Skeletal muscle satellite cell (primary cell): Measurements from ENCODE around the gene DHX29. TPM values are rescaled to one million over a fixed set of nuclear protein-coding genes. Genes with fewer than 3 reads are reported as not detected.
A peak's percentile ranks its signal among the peaks of the same experiment; 100 is the strongest.

Source experiments
- H3K27me3 ChIP-seq: 2 replicates; pipeline ENCODE4 v1.7.0; 2013; ENCODE audit warnings: low read length; ENCODE audit not compliant: control insufficient read depth, insufficient read depth
- H3K36me3 ChIP-seq: 2 replicates; pipeline ENCODE4 v1.7.0; 2013; ENCODE audit warnings: mild to moderate bottlenecking, control low read depth, low read length; ENCODE audit not compliant: insufficient read depth
- H3K4me1 ChIP-seq: 2 replicates; pipeline ENCODE4 v1.7.0; 2013; ENCODE audit warnings: low read length; ENCODE audit not compliant: control insufficient read depth, insufficient read depth
- H3K4me2 ChIP-seq: 2 replicates; pipeline ENCODE4 v1.7.0; 2013; ENCODE audit warnings: mild to moderate bottlenecking, low read length
- H3K4me3 ChIP-seq: 2 replicates; pipeline ENCODE4 v1.7.0; 2013; ENCODE audit warnings: low read length
- H3K9ac ChIP-seq: 2 replicates; pipeline ENCODE4 v1.7.0; 2013; ENCODE audit warnings: mild to moderate bottlenecking, low read depth, low read length, moderate library complexity
- H3K9me3 ChIP-seq: replicated peaks from 2 replicates; pipeline ENCODE4 v1.7.0; 2013; ENCODE audit warnings: mild to moderate bottlenecking, control low read depth, low read length
- total RNA-seq: library from RNA; depleted of rRNA; stranded (reverse); fragments of >200 nt; gene quantifications from 2 replicates; pipeline ENCODE4 v1.2.3, GENCODE V29; 2012; rRNA removed

The DHX29 gene
- total RNA-seq = 33.5 and 34.1 TPM in 2 replicates

- no peaks in the 10 kb centered on the region for H3K27me3 ChIP-seq
- H3K36me3 ChIP-seq = peaks cover 3% of the 10 kb centered on the region
- H3K4me2 ChIP-seq = peak within 1 kb of the TSS; percentile 91
- H3K9me3 ChIP-seq = no peaks in the 10 kb centered on the region
- peaks cover 33% of the 10 kb centered on the region for H3K4me1 ChIP-seq
- peak within 1 kb of the TSS; percentile 86 for H3K4me3 ChIP-seq
- peak within 1 kb of the TSS; percentile 95 for H3K9ac ChIP-seq
Observed at GRCh38 chr5:55307383-55308253, at the start of gene DHX29, which contains the start of gene MTREX. DHX29 (minus strand) TSS chr5:55307694; CDS start chr5:55307573, 121 bp downstream. MTREX (plus strand) TSS chr5:55307989; CDS start chr5:55308014, 25 bp downstream.

DNA sequence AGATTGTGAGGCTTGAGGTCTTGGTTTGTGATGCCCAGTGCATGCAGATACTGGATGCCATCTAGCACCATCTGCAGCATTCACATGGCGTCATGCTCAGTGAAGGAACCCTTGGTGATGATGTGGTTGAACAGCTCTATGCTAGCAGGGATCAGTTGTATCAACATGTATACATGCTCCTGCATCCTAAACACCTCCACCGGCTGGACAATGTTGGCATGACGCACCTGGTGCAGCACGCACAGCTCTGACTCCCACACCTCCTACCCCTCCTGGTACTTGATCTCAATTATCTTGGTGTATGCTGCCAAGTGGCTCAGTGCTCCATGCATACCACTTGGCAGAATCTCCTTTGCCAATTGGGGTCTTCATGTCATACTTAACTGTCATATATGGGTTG, 49.4 kb upstream of the DHX29 start:
- Histone ChIP-seq H3K36me3 (peaks cover 68% of the 10 kb centered on the region), H3K4me1 (no peaks in the 10 kb centered on the region), H3K9me3 (no peaks in the 10 kb centered on the region), H3K4me3 (no peak overlapping the region), H3K4me2 (no peak overlapping the region), H3K9ac (no peak overlapping the region), H3K27me3 (no peaks in the 10 kb centered on the region)

- Histone ChIP-seq H3K9ac (no peak overlapping the region), H3K4me2 (no peak overlapping the region), H3K4me3 (no peak overlapping the region), H3K36me3 (peaks cover 81% of the 10 kb centered on the region), H3K4me1 (no peaks in the 10 kb centered on the region), H3K27me3 (no peaks in the 10 kb centered on the region), H3K9me3 (no peaks in the 10 kb centered on the region)
Observed at GRCh38 chr5:55350754-55351153, 43.3 kb upstream of the DHX29 start.

- no peaks in the 10 kb centered on the region for H3K4me1 ChIP-seq
- no peak overlapping the region for H3K4me3 ChIP-seq
- H3K36me3 ChIP-seq = peaks cover 76% of the 10 kb centered on the region
Observed at GRCh38 chr5:55347786-55348185, 40.3 kb upstream of the DHX29 start.

DNA sequence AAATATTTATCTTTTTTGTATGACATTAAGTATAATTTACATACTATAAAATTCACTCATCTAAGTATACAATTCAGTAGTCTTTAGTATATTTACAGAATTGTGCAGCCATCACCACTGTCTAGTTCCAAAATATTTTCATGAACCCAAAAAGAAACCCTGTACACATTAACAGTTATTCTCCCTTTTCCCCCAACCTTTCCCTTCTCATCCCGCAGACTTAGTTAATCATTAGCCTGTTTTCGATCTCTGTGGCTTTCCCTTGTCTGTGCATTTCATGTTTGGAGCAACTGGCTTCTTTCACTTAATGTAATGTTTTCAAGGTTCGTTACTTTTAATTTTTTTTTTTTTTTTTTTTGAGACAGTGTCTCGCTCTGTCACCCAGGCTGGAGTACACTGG, 37.8 kb upstream of the DHX29 start:
- Histone ChIP-seq H3K36me3 (peaks cover 64% of the 10 kb centered on the region), H3K4me2 (no peak overlapping the region), H3K4me3 (no peak overlapping the region), H3K9me3 (no peaks in the 10 kb centered on the region), H3K27me3 (no peaks in the 10 kb centered on the region), H3K9ac (no peak overlapping the region), H3K4me1 (no peaks in the 10 kb centered on the region)

More at GRCh38 chr5:55347786-55348185, 40.3 kb upstream of the DHX29 start:
- Histone ChIP-seq H3K27me3 (no peaks in the 10 kb centered on the region), H3K4me2 (no peak overlapping the region), H3K9me3 (no peaks in the 10 kb centered on the region), H3K9ac (no peak overlapping the region)

DNA sequence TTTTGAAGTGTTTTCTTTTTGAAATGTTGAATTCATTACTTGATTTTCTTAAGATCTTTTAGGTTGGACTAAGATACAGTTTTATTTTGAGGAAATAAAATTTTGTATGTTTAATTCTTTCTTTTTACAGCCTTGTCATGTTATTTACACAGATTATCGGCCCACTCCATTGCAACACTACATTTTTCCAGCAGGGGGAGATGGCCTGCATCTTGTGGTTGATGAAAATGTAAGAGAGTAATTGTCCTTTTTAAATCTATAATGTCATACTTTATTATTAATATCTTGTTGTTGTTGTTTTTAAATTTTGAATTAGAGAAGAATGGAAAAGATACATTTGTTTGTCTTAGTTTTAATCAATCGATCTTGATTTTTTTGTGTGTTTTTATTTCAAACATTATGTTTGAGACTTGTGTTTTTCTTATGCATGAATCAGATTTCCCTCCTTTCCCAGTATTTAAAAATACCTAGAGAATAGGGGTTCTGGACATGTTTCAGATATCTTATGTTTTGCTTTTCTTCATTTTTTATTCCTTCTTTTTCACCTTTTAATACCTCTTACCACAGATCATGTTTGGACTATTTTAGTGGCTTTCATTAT, 37.0 kb upstream of the DHX29 start:
- Histone ChIP-seq H3K36me3 (peaks cover 57% of the 10 kb centered on the region), H3K4me2 (no peak overlapping the region), H3K9me3 (no peaks in the 10 kb centered on the region), H3K9ac (no peak overlapping the region), H3K4me3 (no peak overlapping the region), H3K4me1 (no peaks in the 10 kb centered on the region), H3K27me3 (no peaks in the 10 kb centered on the region)

- no peak overlapping the region for H3K9ac ChIP-seq
- H3K9me3 ChIP-seq = no peaks in the 10 kb centered on the region
- no peak overlapping the region for H3K4me3 ChIP-seq
- H3K4me2 ChIP-seq = no peak overlapping the region
- no peaks in the 10 kb centered on the region for H3K27me3 ChIP-seq
- H3K36me3 ChIP-seq = peaks cover 51% of the 10 kb centered on the region
- H3K4me1 ChIP-seq = no peaks in the 10 kb centered on the region
Observed at GRCh38 chr5:55343609-55344008, 36.1 kb upstream of the DHX29 start.

GRCh38 chr5:55343107-55343506, 35.6 kb upstream of the DHX29 start:
- no peak overlapping the region for H3K9ac ChIP-seq
- no peak overlapping the region for H3K4me3 ChIP-seq
- no peak overlapping the region for H3K4me2 ChIP-seq
- H3K4me1 ChIP-seq = no peaks in the 10 kb centered on the region
- H3K9me3 ChIP-seq = no peaks in the 10 kb centered on the region
- H3K27me3 ChIP-seq = no peaks in the 10 kb centered on the region
- peaks cover 46% of the 10 kb centered on the region for H3K36me3 ChIP-seq

DNA sequence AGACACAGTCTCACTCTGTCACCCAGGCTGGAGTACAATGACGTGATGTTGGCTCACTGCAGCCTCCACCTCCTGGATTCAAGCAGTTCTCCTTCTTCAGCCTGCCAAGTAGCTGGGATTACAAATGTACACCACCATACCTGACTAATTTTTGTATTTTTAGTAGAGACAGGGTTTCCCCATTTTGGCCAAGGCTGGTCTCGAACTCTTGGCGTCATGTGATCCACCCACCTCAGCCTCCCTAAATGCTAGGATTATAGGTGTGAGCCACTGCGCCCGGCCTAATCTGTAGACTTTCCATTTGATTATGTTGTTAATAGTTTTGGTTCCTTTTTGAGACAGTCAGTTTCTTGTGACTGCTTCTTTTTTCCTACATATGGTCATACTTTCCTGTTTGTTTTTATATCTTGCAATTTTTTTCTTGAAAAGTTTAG, 31.3 kb upstream of the DHX29 start:
- H3K4me2 ChIP-seq = no peak overlapping the region
- H3K9ac ChIP-seq = no peak overlapping the region
- H3K4me3 ChIP-seq = no peak overlapping the region
- no peaks in the 10 kb centered on the region for H3K9me3 ChIP-seq
- H3K4me1 ChIP-seq = no peaks in the 10 kb centered on the region
- H3K27me3 ChIP-seq = no peaks in the 10 kb centered on the region
- H3K36me3 ChIP-seq = peaks cover 16% of the 10 kb centered on the region

DNA sequence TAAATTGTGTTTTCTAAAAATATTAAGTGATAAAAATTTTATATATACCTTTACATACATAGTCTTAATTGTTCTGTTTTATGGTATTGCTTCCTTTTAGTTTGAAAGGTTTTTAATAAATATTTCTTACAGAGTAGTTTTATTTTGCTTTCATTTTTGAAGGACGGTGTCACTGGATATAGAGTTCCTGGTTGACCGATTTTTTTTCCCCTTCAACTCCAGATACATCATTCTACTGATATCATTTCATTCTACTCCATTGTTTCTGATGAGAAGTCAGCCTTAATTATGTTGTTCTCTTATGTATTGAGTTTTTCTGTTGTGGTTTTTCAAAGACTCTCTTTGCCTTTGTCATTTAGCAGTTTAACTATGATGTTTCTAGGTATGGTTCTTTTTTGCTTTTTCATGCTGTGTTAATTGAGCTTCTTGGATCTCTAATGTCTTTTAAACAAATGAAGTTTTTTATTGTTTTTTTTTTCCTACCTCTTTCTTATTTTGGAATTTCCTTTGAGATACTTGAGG, 30.7 kb upstream of the DHX29 start:
- H3K36me3 ChIP-seq = peaks cover 16% of the 10 kb centered on the region
- H3K9ac ChIP-seq = no peak overlapping the region
- H3K4me3 ChIP-seq = no peak overlapping the region
- H3K4me2 ChIP-seq = peak overlapping the region; percentile 12
- no peaks in the 10 kb centered on the region for H3K4me1 ChIP-seq
- H3K27me3 ChIP-seq = no peaks in the 10 kb centered on the region
- H3K9me3 ChIP-seq = no peaks in the 10 kb centered on the region

GRCh38 chr5:55333811-55334210, 26.3 kb upstream of the DHX29 start:
- Histone ChIP-seq H3K9me3 (no peaks in the 10 kb centered on the region), H3K9ac (no peak overlapping the region), H3K27me3 (no peaks in the 10 kb centered on the region), H3K4me2 (no peak overlapping the region), H3K36me3 (peaks cover 17% of the 10 kb centered on the region), H3K4me1 (no peaks in the 10 kb centered on the region), H3K4me3 (no peak overlapping the region)
